SU-DHL-6 (cell line): Measurements from ENCODE around the gene FBXO36.

ENCODE experiments used
- CTCF ChIP-seq: fragments of 200-600 bp; sonication (generic); IDR thresholded peaks from one replicate; pipeline ENCODE4 v1.5.1; 2017; ENCODE audit warnings: antibody characterized with exemption, mild to moderate bottlenecking, low read length, moderate library complexity; ENCODE audit not compliant: insufficient read depth, poor library complexity, severe bottlenecking
- EZH2phosphoT487 ChIP-seq: fragments of 200-600 bp; sonication (generic), shearing (Covaris generic); conservative IDR thresholded peaks from 2 replicates; pipeline ENCODE4 v1.6.1; 2018; ENCODE audit warnings: mild to moderate bottlenecking, antibody characterized with exemption, low read length, moderate library complexity, mixed read lengths

- TF ChIP-seq EZH2phosphoT487 (no peak), CTCF (no peak)
Measured at GRCh38 chr2:230046491-230046890, 124.2 kb downstream of the FBXO36 start.
